Measurements from ENCODE around the gene MEAK7.

Gene MEAK7

GRCh38 chr16:84509032-84509950 is 4.8 kb upstream of the MEAK7 start:
- no peak for DNase-seq

- no peak for DNase-seq
Measured at GRCh38 chr16:84508502-84508901, 4.0 kb upstream of the MEAK7 start.

DNA sequence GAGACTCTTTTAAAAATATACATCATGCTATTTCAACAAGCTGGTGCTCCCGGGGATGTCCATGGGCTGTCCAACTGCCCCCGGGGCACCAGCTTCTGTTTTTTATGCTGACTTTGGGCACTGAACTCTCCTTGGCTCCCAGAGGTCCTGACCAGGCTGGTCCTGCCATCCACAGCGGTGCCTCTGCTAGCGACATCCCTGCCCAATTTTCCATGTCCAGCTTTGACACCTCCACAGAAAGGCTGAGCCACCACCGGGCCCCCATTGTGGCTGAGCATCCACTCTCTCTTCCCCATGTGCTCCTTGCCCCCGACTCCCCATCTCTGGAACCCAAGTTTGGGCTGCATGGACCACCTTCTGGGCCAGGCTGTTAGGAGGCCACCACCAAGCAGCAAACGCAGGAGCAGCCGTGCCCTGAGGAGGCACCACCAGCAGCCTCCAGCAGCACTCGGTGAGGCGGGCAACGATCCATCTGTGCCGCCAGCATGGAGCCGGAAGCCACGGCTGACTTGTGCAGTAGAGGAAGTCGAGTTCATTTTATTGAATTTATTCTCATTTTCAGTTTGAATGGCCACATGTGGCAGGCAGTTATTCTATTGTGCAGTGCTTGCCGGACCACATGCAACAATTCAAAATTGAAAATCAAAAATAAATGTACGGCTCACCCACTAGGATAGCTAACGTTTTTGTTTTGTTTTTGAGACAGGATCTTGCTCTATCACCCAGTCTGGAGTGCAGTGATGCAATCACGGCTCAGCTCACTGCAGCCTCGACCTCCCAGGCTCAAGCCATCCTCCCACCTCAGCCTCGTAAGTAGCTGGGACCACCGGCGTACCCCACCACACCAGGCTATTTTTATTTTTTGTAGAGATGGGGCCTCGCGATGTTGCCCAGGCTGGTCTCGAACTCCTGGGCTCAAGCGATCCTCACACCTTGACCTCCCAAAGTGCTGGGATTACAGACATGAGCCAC is 2.8 kb upstream of the MEAK7 start:
- DNase-seq: no peak

DNA sequence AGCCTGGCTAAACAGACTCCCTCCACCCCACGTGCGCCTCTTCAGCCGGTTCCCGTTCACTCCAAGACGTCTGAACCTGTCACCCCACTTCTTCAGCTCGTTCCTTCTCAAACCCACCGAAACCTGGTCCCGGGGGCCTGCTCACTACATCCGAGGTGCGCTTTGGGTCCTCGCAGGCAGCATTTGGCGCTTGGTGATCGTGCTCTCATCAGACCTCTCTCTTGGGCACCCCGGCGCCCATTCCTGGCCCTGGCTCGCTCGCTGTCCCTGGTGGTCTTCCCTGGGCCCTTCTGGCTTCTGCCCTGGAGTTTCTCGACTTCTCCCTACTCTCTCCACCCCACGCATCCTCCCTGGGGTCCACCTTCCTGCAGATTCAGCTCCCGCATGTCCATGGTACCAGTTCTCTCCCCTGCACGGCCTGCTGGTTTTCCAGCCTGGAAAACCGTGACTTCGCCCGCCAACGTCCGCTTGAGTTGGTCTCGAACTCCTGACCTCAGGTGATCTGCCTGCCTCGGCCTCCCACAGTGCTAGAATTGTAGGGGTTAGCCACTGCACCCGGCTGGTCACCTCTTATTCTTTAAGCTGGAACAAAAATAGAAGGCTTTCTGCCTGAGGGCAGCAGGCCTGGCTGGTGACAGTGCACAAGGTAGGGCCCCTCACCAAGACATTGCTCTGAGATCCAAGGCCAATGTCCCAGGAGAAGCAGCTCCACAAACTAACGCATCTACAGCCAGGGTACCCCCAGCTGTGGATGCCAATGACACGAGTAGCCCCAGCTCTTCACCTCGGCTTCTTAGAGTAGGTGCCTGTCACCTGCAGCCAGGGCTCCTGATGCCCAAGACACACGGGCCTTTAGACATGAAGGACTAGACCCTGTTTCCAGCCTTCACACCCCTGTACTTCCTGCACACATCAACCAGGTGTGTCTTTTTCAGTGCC is 1.1 kb upstream of the MEAK7 start:
- no peak for DNase-seq

DNA sequence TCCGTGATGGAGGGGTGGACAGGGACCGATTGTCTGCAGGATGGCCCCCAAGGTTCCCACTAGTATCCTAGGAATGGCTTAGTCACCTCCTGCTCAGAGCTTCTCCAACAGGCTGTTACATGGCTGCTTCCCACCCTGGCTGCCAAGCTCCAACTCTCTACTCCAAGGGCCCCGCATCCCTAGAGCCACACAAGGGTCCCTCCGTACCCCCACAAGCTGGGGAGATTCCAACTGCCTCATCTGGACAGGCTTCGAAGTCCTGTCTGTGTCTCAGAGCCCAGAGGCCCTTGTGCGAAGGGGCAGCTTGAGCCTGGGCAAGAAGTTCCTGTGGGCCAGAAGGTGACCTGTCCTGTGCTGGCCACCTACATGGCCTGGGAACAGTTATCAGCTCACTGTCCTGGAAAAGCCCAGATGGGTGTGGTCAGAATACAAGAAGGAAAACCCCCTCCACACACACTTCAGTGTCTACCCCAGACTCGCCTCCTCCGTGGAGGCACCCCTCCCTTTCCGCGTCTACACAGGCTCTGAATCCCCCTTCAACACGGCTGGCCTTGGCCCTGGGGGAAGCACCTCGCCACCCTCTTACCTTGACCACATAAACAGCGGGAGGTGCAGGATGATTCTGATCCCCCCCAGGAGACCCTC is 586 bp downstream of the MEAK7 start:
- DNase-seq: no peak

- DNase-seq: no peak
Measured at GRCh38 chr16:84502581-84502980, 1.9 kb downstream of the MEAK7 start.

- DNase-seq: no peak
Measured at GRCh38 chr16:84502075-84502474, 2.4 kb downstream of the MEAK7 start.

DNA sequence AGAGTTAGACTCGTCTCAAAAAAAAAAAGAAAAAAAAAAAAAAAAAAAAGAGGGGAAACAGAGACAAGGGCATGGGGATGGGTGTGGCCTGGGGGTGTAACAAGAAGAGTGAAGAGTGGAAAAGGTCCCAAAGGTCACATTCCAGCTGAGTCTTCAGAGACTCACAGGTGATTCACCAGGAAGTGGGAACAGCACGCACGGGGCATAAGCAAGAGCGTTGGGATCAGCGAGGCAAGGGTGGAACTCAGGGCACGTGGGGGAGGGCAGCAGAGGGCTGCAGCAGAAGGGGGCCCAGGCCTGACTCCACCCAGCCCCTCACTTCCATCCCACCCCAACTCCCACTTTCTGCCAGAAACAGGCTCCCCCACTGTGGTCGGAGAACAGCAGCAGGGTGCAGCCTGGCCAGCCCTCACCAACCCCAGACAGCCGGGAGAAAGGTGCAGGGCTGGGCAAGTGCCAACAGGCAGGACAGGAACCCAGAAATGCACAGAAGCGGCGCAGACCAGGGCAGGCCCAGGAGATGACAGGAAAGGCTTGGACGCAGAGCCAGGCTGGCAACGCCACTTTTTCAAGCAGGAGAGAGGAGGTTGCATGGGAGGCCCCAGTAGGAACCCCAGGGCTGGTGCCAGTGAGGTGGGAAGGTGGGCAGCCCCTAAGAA is 3.3 kb downstream of the MEAK7 start:
- no peak for DNase-seq

DNA sequence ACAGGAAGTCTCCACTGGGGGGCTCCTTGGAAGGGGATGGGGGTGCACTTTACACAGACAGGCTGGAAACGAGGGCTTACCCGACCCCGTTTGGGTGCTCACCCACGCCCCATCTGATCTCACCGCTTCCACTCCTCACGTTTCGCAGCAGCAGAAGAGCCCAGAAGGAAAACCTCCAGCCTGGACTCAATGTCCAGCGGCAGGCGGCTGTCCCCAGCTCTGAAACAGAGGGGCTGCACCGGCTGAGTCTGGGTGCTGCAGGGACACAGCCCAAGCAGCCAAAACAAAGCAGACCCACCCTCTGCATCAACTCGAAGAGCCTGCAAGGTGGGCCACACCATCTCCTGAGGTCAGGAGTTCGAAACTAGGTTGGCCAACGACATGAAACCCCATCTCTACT is 3.9 kb downstream of the MEAK7 start:
- no peak for DNase-seq

GRCh38 chr16:84499638-84500037 is 4.8 kb downstream of the MEAK7 start:
- DNase-seq: no peak

GRCh38 chr16:84498859-84499620 is 5.4 kb downstream of the MEAK7 start:
- no peak for DNase-seq

GRCh38 chr16:84498223-84498610 is 6.2 kb downstream of the MEAK7 start:
- no peak for DNase-seq

- no peak for DNase-seq
Measured at GRCh38 chr16:84497418-84498222, 6.8 kb downstream of the MEAK7 start.

DNA sequence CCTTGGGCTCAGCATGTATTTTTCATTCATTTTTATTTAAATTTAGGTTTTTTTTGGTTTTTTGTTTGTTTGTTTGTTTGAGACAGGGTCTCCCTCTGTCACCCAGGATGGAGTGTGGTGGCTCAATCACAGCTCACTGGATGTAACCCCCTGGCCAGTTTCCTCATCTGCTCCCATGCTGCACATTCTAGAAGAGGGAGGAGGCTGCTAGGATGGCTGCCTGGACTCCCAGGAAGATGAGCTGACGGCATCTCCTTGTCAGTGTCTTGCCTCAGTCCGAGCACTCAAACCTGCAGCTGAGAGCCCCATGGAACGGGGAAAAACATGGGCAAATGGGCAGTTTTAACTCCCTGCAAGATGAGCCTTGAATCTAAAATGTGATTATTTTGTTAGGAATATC is 7.5 kb downstream of the MEAK7 start:
- no peak for DNase-seq

DNA sequence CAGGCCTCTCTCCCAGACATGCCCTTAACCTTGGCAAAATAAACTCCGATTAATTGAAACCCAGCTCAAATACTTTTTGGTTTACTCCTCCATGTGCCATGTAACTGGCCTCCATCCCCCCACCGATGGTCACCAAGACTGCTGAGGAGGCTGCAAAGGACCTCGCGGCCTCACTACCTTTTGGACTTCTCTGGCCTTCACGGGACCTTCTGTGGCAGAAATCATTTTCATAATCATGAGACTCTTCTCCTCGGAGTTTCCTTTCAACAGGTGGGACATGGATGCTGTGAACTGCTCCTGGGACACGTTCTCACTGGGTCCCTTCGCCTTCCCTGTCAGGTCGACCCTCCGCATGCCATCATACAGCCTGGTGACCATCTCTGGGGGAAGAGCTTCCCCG is 9.0 kb downstream of the MEAK7 start:
- no peak for DNase-seq

- no peak for DNase-seq
Measured at GRCh38 chr16:84489131-84489530, 15.3 kb downstream of the MEAK7 start.

GRCh38 chr16:84487358-84487757 is 17.1 kb downstream of the MEAK7 start:
- DNase-seq: no peak

DNA sequence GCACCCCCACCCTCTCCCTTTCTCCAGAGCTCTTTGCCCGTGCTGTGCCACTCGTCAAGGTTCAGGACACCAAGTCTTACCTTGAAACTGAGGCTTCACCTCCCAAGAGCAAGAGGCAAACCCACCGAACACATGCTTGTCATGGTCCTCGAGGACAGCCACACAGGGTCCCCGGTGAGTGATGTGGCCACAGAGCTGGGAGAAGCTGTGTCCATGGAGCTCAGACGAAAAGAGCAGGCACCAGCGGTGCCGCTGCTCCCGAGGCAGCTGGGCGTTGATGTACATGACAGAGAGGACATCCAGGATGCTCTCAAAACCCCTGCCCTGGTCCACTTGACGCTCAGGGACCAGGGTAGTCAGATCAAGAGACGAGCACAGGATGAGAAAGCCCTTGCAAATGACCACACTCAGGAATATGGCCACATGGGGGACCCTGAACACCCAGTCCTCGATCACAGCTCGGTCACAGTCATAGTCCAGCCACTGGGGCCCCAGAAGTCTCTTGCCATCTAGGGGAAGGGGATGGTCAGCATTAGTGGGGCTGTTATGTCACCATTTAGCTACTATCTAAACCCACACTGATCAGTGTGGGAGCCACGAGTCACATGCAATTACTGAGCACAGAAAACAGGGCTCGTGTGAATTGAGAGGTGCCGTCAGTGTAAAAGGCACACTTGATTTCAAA is 17.8 kb downstream of the MEAK7 start:
- DNase-seq: no peak

- no peak for DNase-seq
Measured at GRCh38 chr16:84486126-84486525, 18.3 kb downstream of the MEAK7 start.
